H9 (cell line): Measurements from ENCODE around the gene DPYD. TPM values are rescaled to one million over a fixed set of nuclear protein-coding genes. Genes with fewer than 3 reads are reported as not detected.

ENCODE experiments used
- DNase-seq: peaks from one replicate; pipeline ENCODE4 v3.0.0-alpha.2; 2017
- H2AFZ ChIP-seq: one replicate; pipeline ENCODE4 v1.6.1; 2013; ENCODE audit warnings: mild to moderate bottlenecking, low read length, control low read depth, moderate library complexity
- H2AK5ac ChIP-seq: 2 replicates; pipeline ENCODE4 v1.6.1; 2013; ENCODE audit warnings: low read length, control low read depth, mixed read lengths; ENCODE audit not compliant: insufficient read length
- H2BK120ac ChIP-seq: one replicate; pipeline ENCODE4 v1.6.1; 2013; ENCODE audit warnings: low read depth, mild to moderate bottlenecking, low read length, control low read depth, inconsistent platforms; ENCODE audit not compliant: poor library complexity, severe bottlenecking
- H2BK12ac ChIP-seq: 2 replicates; pipeline ENCODE4 v1.6.1; 2013; ENCODE audit warnings: low read length, control low read depth, mixed read lengths, low read depth; ENCODE audit not compliant: insufficient read length
- H2BK15ac ChIP-seq: 2 replicates; pipeline ENCODE4 v1.6.1; 2013; ENCODE audit warnings: low read depth, low read length, control low read depth
- H2BK20ac ChIP-seq: one replicate; pipeline ENCODE4 v1.6.1; 2013; ENCODE audit warnings: low read depth, mild to moderate bottlenecking, low read length, control low read depth, inconsistent platforms; ENCODE audit not compliant: poor library complexity, severe bottlenecking
- H2BK5ac ChIP-seq: 2 replicates; pipeline ENCODE4 v1.6.1; 2013; ENCODE audit warnings: low read length, control low read depth, mixed read lengths; ENCODE audit not compliant: insufficient read length
- H3K14ac ChIP-seq: 2 replicates; pipeline ENCODE4 v1.6.1; 2013; ENCODE audit warnings: low read length, control low read depth; ENCODE audit not compliant: insufficient read depth
- H3K18ac ChIP-seq: 2 replicates; pipeline ENCODE4 v1.6.1; 2013; ENCODE audit warnings: low read depth, mild to moderate bottlenecking, mixed read lengths, low read length, control low read depth; ENCODE audit not compliant: insufficient read length
- H3K23ac ChIP-seq: 2 replicates; pipeline ENCODE4 v1.6.1; 2013; ENCODE audit warnings: low read length, control low read depth, mixed read lengths, low read depth; ENCODE audit not compliant: insufficient read length
- H3K23me2 ChIP-seq: 2 replicates; pipeline ENCODE4 v1.6.1; 2013; ENCODE audit warnings: low read depth, mild to moderate bottlenecking, mixed read lengths, low read length, control low read depth; ENCODE audit not compliant: insufficient read length, poor library complexity, severe bottlenecking
- H3K27ac ChIP-seq: 2 replicates; pipeline ENCODE4 v1.5.1; 2013; ENCODE audit warnings: low read length, control low read depth, mixed read lengths, low read depth; ENCODE audit not compliant: insufficient read length
- H3K27me3 ChIP-seq: 2 replicates; pipeline ENCODE4 v1.6.1; 2013; ENCODE audit warnings: low read length, control low read depth, inconsistent platforms; ENCODE audit not compliant: insufficient read depth
- H3K4ac ChIP-seq: 2 replicates; pipeline ENCODE4 v1.6.1; 2013; ENCODE audit warnings: low read depth, mild to moderate bottlenecking, control low read depth, inconsistent platforms, low read length, moderate library complexity
- H3K4me1 ChIP-seq: 2 replicates; pipeline ENCODE4 v1.6.1; 2013; ENCODE audit warnings: low read length, control low read depth, inconsistent platforms; ENCODE audit not compliant: insufficient read depth
- H3K4me2 ChIP-seq: 2 replicates; pipeline ENCODE4 v1.6.1; 2013; ENCODE audit warnings: low read length, control low read depth, mixed read lengths; ENCODE audit not compliant: insufficient read length, insufficient read depth
- H3K56ac ChIP-seq: 2 replicates; pipeline ENCODE4 v1.6.1; 2013; ENCODE audit warnings: low read depth, mild to moderate bottlenecking, mixed read lengths, low read length, control low read depth; ENCODE audit not compliant: insufficient read length
- H3K79me1 ChIP-seq: 2 replicates; pipeline ENCODE4 v1.6.1; 2013; ENCODE audit warnings: low read depth, mild to moderate bottlenecking, moderate library complexity, low read length, control low read depth, inconsistent platforms; ENCODE audit not compliant: insufficient read depth, poor library complexity, severe bottlenecking
- H3K79me2 ChIP-seq: 2 replicates; pipeline ENCODE4 v1.6.1; 2013; ENCODE audit warnings: low read length, control low read depth, inconsistent platforms; ENCODE audit not compliant: insufficient read depth
- H3K9ac ChIP-seq: 2 replicates; pipeline ENCODE4 v1.6.1; 2013; ENCODE audit warnings: low read length, control low read depth, mixed read lengths; ENCODE audit not compliant: insufficient read length; ENCODE audit errors: extremely low read depth
- H3K9me3 ChIP-seq: one replicate; pipeline ENCODE4 v1.6.1; 2013; ENCODE audit warnings: low read depth, low read length, inconsistent platforms; ENCODE audit not compliant: control insufficient read depth
- H3T11ph ChIP-seq: one replicate; pipeline ENCODE4 v1.6.1; 2013; ENCODE audit warnings: mild to moderate bottlenecking, low read length, control low read depth, inconsistent platforms
- H4K20me1 ChIP-seq: one replicate; pipeline ENCODE4 v1.6.1; 2013; ENCODE audit not compliant: control insufficient read depth, insufficient read length, insufficient read depth
- H4K5ac ChIP-seq: 2 replicates; pipeline ENCODE4 v1.6.1; 2013; ENCODE audit warnings: low read depth, mild to moderate bottlenecking, mixed read lengths, low read length, control low read depth; ENCODE audit not compliant: insufficient read length
- H4K8ac ChIP-seq: replicated peaks from 2 replicates; pipeline ENCODE4 v1.6.1; 2013; ENCODE audit warnings: low read length, control low read depth, mixed read lengths, low read depth; ENCODE audit not compliant: insufficient read length
- H4K91ac ChIP-seq: 2 replicates; pipeline ENCODE4 v1.6.1; 2013; ENCODE audit warnings: low read depth, mild to moderate bottlenecking, moderate library complexity, mixed read lengths, low read length, control low read depth; ENCODE audit not compliant: insufficient read length
- H3K27ac Mint-ChIP-seq, 3 experiments: 2 replicates in 2 of 3; 3 replicates in 1 of 3; pipeline ENCODE4 v1.8.0; 2020 to 2021; ENCODE audit warnings: mixed read lengths in 3 of 3, mild to moderate bottlenecking in 1 of 3, moderate library complexity in 1 of 3
- H3K27me3 Mint-ChIP-seq: 2 replicates; pipeline ENCODE4 v1.8.0; 2021; ENCODE audit warnings: low read depth, mild to moderate bottlenecking, moderate library complexity, mixed read lengths
- H3K36me3 Mint-ChIP-seq, 3 experiments: 2 replicates in 2 of 3; 3 replicates in 1 of 3; pipeline ENCODE4 v1.8.0; 2020 to 2021; ENCODE audit warnings: low read depth in 3 of 3, mixed read lengths in 3 of 3; ENCODE audit not compliant: insufficient read depth in 1 of 3
- H3K4me1 Mint-ChIP-seq, 2 experiments: 2 replicates each; pipeline ENCODE4 v1.8.0; 2020; ENCODE audit warnings: mixed read lengths in 2 of 2
- H3K4me3 Mint-ChIP-seq, 2 experiments: 2 replicates in 1 of 2; 3 replicates in 1 of 2; pipeline ENCODE4 v1.8.0; 2020 to 2021; ENCODE audit warnings: mild to moderate bottlenecking in 2 of 2, mixed read lengths in 2 of 2, moderate library complexity in 1 of 2
- H3K9me3 Mint-ChIP-seq, 2 experiments: 2 replicates in 1 of 2; 3 replicates in 1 of 2; pipeline ENCODE4 v1.8.0; 2020; ENCODE audit warnings: mild to moderate bottlenecking in 2 of 2, mixed read lengths in 2 of 2, moderate library complexity in 1 of 2
- WGBS: extraction: QIAGEN DNeasy Blood & Tissue Kit; methylation state at CpG from one replicate; pipeline ENCODE4 v1.1.7; 2013; ENCODE audit warnings: missing lambda C conversion rate, low lambda C conversion rate, mixed read lengths; ENCODE audit not compliant: insufficient read length; ENCODE audit errors: extremely low coverage; 5-methylcytosine and 5-hydroxymethylcytosine counted together
- total RNA-seq: library from RNA; stranded (reverse); gene quantifications from 2 replicates; pipeline ENCODE4 v1.2.1, GENCODE V29; 2021
- TF ChIP-seq, protein P1 (sequence below): fragments of 200-600 bp; sonication (generic); conservative IDR thresholded peaks from 3 replicates; pipeline ENCODE4 v1.8.0; 2021; ENCODE audit warnings: antibody characterized with exemption, mild to moderate bottlenecking

DPYD gene
- total RNA-seq, 1 experiment from 2014 or later, result 0.37 TPM

DNA sequence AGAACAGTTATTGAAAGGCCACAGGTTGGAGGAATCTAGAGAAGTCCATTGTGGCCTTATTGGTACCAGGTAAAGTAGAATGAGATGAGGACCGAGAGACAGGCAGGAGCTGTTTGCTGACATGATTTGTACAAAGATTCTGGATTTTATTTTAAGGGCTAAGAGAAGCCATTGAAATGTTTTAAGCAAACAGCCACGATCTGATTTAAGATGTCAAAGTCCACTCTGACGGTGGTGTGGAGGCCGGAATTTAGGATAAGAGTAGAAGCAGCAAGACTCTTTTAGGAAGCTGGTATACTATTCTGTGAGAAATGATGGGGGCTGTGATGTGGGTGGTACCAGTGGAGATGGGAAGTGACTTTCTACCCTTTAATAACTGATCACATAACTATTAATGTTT, 418.5 kb downstream of the DPYD start:
- H3K4me1 ChIP-seq, result no peaks in the 10 kb centered on the region
- H2AK5ac ChIP-seq, result no peak overlapping the region
- no peak overlapping the region for H3K14ac ChIP-seq

More for the DNA sequence above, 418.5 kb downstream of the DPYD start:
- Mint-ChIP-seq H3K36me3 (no peaks in the 10 kb centered on the region), H3K27me3 (no peaks in the 10 kb centered on the region), H3K9me3 (no peaks in the 10 kb centered on the region), H3K4me3 (no peak overlapping the region), H3K4me1 (peaks cover 0 to 10% of the 10 kb centered on the region in 2 experiments; a peak in 2 of 4 replicates), H3K27ac (no peak overlapping the region)
- Histone ChIP-seq H3K4me2 (no peak overlapping the region), H3K23ac (no peak overlapping the region), H2BK20ac (no peak overlapping the region), H3K56ac (no peak overlapping the region), H3K79me2 (no peaks in the 10 kb centered on the region), H3K27ac (no peak overlapping the region), H3K9ac (no peak overlapping the region), H3K9me3 (no peaks in the 10 kb centered on the region), H2AFZ (no peak overlapping the region), H3K27me3 (no peaks in the 10 kb centered on the region), H2BK5ac (no peak overlapping the region), H3T11ph (no peak overlapping the region), H3K18ac (no peak overlapping the region), H3K4ac (no peak overlapping the region), H4K20me1 (no peaks in the 10 kb centered on the region), H3K23me2 (no peaks in the 10 kb centered on the region), H3K79me1 (no peaks in the 10 kb centered on the region), H4K91ac (no peak overlapping the region), H2BK15ac (no peak overlapping the region), H4K8ac (no peak overlapping the region), H2BK120ac (no peak overlapping the region), H4K5ac (no peak overlapping the region), H2BK12ac (no peak overlapping the region)
- DNase-seq, result no peak
- no CpG with 5 or more reads among the region's 4 CpGs for WGBS
- TF ChIP-seq, protein P1, sequence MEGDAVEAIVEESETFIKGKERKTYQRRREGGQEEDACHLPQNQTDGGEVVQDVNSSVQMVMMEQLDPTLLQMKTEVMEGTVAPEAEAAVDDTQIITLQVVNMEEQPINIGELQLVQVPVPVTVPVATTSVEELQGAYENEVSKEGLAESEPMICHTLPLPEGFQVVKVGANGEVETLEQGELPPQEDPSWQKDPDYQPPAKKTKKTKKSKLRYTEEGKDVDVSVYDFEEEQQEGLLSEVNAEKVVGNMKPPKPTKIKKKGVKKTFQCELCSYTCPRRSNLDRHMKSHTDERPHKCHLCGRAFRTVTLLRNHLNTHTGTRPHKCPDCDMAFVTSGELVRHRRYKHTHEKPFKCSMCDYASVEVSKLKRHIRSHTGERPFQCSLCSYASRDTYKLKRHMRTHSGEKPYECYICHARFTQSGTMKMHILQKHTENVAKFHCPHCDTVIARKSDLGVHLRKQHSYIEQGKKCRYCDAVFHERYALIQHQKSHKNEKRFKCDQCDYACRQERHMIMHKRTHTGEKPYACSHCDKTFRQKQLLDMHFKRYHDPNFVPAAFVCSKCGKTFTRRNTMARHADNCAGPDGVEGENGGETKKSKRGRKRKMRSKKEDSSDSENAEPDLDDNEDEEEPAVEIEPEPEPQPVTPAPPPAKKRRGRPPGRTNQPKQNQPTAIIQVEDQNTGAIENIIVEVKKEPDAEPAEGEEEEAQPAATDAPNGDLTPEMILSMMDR, result no peak
